NCI-H226 (cell line): ENCODE results near the gene MAML3.
"Not testable (repeated sequence)": the region's sequence is repeated elsewhere in the genome, so short reads cannot be mapped to it uniquely, and the experiment has no call there.

Experiments
- DNase-seq: peaks from one replicate; pipeline ENCODE4 v3.0.0-alpha.2; 2015

Gene MAML3

DNA sequence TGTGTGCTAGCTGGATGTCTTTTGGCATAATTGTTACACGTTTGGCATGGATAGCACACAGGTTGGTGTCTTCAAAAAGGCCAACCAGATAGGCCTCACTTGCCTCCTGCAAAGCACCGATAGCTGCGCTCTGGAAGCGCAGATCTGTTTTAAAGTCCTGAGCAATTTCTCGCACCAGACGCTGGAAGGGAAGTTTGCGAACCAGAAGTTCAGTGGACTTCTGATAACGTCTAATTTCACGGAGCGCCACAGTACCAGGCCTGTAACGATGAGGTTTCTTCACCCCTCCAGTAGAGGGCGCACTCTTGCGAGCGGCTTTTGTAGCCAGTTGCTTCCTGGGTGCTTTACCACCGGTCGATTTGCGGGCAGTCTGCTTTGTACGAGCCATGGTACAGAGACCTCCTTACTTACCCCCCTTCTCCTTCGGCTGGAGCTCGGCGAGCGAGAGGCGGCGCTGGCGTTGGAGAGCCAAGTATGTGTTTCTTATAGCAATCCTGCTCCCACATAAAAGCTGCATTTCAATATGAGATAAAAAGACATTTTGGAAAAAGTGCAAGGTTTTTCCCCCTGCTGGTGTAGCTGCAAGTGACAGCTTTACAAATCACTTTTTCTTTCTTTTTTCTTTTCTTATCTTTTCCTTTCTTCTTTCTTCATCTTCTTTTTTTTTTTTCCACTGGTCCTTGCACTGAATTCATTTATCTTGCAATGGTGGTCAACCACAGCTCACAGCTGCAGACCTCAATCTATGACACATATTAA is 455.6 kb downstream of the MAML3 start:
- not testable (repeated sequence) for DNase-seq

DNA sequence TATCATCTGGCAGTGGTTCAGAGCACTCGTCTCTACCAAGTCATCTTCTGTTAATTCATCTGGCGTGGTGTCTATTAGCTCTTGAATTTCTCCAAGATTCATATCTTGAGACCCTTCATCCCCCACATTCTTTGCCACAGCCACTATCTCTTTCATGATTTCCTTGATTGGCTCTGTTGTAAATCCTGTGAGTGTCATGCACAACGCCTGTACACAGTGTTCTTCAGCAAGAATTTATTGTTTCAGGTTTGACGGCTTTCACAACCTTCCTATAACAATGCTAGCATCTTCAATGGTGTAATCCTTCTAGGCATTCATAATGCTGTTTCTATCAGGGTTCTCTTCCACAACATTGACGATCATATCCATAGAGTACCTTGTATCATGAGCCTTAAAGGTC is 457.5 kb downstream of the MAML3 start:
- no peak for DNase-seq

DNA sequence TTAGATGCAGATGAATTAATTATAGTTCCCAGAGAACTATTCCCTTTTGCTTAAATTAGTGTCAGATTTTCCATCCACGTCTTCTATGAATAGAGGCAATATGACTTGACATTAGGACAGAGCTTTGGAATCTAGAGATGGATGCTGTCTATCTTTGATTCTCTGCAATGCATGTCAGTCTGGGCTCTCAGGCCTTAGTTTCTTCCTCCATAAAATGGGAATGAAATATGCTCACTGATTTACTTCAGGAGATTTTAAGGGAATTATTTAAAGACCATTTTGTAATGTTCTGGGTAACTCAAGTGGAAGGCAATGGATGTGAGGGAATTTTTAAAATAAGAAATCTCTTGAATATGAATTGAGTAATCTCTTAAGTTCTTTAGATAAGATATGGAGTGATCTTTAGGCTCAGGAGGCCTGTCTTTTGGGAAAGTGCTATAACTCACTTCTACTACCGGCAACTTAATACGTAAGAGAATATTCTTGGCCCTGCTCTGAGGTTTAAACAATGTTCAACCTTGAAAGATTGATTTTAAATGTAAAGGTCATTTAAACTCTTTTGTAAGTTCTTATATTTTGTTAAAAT is 459.4 kb downstream of the MAML3 start:
- DNase-seq: no peak

DNA sequence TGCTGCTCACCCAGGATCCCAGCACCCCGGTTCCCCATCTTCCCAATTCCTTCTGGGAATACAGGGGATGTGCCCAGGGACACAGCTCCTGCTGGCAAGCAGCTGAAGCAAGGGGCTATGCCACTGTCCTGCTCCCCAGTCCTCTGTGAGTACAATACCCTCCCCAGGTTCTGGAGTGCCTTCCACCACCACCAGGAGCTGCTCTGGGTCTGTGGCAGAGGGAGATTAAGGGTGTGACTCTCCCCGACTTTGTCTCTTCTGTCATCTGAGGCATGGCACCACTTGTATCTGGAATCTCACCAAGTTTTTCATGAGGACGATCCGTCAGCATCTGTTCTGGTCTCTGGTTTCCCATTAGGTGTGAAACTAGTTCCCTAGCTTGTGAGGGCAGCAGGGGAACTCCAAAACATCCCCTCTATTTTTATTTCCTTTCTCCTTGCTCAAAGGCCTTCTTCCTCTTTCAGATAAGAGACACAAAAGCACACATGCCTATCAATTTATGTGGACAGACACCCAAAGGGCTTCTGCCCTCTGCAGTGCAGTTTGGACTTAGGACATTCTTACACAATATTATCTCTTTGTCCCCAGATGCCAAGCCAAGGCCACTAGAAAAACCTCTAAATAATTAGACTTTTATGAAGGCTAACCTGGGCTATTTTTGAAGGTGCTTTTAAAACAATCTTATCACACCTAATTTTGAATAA is 461.5 kb downstream of the MAML3 start:
- no peak for DNase-seq

DNA sequence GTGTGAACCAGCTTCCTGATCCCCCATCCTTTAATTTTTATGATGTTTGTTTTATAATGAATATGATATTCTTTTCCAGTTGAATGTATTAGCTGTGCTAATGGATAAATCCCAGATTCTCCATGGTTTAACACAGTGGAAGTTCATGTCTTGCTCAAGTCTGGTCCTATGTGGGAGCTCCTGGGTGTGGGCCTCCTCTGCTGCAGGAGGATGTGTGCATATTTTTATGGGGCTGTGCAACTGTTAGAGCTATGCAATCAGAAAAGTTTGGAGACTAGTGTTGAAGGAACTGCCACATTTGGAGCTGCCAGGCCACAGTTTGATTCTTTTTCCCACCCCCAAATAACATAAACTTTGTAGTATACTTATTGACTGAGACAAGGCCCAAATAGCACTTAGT is 463.6 kb downstream of the MAML3 start:
- no peak for DNase-seq

DNA sequence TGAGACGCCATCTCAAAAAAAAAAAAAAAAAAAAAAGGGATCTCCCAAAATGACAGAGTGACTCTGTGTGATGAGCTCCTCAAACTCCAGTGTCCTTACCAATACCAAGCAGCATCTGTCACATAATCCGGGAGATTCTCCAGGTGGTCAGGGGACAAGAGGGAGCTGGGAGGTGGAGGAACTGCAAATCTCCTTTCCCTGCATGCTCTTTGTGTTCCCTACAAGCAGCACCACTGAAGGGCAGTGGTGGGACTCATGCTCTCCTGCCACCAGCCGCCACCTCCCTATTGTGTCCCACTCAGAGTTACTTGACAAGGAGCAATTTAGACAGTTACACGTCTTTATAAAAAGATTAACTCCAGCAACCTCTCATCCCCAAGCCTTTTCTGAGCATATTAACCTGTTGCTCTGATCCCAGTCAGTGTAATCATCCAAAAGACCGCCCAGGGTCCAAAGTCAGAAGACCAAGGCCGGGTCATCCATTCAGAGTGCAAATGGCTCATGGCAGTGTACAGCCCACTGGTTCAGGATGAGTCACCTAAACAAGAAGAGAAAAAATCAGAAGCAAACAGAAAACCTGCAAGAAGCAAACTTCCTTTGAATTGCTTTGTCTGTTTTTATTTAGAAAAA is 464.8 kb downstream of the MAML3 start:
- DNase-seq: no peak

DNA sequence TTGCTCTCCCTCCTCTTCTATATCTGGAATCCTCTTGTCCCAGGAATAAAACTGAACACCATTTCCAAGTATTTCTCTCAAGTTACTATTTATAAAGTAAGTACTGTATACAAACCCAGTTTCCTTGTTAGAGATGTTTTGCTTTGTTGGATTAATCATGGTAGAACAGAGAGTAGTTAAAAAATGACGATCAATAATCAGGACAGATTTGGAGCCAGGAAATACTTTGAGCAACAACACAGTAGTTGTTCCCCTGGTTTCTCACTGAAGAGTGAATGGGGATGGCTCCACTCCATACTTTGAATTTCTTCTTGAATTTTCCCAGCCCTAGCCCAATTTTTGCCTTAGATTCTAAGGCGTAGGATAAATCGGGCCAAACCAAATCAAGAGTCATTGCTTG is 467.0 kb downstream of the MAML3 start:
- no peak for DNase-seq

DNA sequence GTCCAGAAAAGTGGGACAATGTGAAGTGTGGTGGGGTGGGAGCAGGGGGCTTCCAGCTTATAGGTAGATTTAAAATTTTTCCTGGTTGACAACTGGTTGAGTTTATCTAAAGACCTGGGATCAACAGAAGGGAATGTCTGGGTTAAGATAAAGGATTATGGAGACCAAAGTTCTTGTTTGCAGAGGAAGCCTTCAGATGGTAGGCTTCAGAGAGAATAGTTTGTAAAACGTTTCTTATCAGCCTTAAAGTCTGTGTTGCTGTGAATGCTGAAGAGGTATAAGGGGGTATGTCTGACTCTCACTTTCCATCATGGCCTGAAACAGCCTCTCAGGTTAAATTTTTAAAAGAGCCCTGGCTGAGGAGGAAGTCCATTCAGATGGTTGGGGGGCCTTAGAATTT is 467.9 kb downstream of the MAML3 start:
- DNase-seq: no peak

DNA sequence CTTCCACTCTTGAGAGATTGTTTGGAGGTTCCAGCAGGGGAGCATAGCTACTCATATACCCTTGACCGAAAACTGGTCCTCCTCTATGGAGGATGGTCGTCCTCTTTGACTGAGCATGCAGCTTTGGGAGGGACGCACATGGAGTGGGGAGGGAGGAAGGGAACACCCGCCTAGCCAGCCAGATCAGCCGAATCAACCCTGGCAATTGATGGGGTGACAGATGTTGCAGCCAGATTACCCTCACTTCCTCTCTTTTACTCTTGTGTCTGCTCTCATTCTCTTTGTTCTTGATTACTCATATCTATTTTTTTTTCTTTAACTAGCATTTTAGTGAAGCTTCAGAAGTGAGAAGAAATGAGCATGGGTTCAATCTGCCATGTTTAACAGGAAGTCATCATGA is 468.8 kb downstream of the MAML3 start:
- no peak for DNase-seq

DNA sequence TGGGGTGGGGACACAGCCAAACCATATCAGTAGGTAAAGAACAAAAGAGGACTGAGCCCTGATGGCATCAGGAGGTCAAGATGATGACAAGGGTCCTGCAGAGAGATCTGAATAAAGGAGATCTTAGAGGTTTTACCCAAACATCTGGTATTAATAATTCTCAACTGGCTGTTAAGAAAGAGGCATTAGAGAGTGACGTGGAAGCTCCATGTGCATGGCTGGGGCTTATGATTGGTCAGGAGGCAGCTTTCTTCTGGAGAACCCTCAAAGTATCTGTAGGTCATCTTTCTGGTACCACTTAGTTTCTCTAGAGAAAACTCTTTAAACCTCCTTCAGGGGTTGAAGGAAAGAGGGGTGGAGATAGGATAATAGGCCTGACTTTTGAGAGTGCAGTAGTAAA is 469.6 kb downstream of the MAML3 start:
- no peak for DNase-seq

DNA sequence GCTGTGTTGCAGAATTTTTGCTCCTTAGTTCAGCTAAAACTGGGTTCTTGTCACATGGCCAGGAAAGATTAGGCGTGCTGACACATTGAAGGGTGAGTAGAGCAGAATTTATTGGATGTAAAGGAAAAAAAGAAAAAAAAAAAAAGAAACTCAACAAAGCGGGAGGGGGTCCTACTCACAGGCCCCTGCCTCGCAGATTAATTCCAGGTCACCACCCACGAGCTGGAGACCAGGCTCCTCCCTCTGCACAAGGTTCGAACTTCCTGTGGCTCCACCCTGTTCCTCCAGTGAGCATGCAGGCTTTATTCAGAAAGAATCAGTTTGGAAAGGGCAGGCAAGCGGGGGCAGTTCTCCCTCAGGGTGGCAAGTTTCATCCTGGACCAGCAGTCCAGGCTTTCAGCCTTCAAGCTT is 471.2 kb downstream of the MAML3 start:
- DNase-seq: no peak

DNA sequence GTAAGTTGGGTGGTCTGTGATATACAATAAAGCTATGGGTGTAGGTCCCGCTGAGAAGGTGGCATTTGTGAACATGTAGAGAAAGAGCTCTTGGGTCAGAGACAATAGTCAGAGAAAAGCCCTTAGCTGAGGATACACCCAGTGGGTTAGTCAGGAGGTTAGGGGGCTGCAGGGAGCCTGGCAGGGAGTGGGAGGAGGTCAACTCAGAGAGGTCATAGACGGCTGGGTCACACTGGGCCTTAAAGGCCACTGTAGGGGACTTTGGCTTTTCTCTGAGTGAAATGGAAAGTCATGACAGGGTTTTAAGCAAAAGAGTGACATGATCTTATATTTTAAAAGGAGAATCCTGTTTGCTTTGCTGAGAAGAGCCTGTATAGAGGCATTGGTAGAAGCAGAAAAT is 471.7 kb downstream of the MAML3 start:
- no peak for DNase-seq

DNA sequence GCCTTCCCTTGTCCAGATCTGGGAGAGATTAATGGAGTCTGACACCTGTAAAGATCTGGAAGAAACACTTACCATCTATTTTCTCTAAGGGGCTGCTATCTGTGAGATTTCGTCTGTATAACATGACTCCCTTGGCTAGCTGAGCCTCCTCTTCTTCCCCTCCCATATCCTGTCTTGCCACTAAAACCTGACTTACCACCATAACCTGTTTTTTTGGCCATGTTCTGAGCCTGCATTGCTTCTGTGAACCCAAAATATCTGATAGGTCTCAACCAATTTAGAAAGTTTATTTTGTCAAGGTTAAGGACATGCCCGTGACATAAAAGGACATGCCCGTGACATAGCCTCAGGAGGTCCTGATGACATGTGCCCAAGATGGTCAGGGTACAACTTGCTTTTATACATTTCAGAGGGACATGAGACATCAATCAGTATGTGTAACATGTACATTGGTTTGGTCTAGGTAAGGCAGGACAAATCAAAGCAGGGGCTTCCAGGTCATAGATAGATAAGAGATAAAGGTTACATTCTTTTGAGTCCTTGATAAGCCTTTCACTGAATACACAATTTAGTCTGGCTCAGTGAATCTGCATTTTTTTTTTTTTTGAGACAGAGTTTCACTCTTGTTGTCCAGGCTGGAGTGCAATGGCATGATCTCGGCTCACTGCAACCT is 476.9 kb downstream of the MAML3 start:
- no peak for DNase-seq

DNA sequence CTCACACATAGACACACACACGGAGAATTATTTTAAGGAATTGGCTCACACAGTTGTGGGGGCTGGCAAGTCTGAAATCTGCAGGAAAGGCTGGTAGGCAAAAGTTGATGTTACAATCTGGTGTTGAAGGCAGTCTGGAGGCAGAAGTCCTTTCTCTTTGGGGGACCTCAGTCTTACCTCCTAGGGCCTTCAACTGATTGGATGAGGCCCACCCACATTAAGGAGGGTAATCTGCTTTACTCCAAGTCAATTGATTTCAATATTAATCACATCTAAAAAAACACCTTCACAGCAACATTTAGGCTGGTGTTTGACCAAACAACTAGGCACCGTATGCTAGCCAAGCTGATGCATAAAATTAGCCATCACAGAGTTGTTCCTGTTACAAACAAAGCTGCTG is 477.6 kb downstream of the MAML3 start:
- no peak for DNase-seq

DNA sequence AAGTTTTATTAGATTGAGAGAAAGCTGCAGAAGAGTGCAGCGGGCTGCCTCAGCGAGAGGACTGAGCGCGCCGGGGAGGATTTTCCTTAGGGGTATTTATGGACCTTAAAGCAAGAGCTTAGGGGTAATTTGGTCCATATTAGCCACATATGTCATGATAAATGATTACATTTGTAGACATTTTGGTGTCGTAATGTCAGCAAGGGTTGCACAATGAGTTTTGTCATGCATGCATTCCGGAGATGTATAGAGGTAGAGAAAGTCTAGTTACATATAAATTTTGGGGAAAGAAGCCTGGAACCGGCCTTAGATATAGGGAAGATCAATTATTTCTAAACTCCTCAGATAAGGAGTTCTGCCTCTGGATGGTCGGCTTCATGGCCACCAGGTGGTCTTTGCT is 478.3 kb downstream of the MAML3 start:
- no peak for DNase-seq

DNA sequence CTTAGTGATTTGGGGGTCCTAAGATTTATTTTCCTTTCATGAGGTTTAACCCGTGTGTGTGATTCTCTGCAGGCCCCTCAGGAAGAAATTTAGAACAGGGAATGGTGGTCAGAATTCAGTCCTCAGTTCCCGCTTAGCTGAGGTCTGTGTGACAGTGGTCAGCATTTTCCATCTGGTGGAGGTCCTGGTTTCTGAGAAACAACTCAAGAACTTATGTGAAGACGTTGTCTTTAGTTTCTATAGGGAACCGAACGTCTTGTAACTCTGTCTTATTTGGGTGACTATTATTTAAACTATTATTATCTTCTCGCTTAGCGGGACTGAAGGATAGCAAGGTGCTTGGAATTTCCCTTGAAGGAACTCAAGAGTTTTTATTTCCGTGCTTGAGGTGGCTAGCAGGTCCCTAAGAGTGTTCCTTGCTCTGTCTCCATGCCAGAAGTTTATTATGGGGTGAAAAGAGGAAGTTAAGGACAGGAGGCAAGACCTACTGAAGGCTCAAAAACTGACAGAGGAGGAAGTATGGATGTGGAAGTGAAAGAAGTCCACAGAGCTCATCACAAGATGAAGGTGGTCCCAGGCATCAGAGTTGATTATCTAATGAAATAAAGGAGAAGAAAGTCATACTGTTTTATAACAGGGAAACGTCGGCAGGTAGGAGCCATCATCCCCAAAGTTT is 479.0 kb downstream of the MAML3 start:
- DNase-seq: no peak

DNA sequence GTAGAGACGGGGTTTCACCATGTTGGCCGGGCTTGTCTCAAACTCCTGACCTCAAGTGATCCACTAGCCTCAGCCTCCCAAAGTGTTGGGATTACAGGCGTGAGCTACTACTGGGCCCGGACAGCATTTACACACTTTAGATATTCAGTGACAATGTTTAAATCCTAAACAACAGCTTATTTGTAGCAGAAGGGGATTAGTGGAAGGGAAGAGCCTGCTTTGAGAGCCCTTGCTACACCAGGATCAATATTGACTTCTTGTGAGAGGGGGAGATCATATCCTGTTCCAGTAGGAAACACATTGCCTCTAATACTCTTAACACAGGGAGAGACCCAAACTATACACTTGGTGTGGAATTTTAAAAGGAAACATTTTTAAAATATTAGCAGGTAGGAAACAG is 481.3 kb downstream of the MAML3 start:
- no peak for DNase-seq

DNA sequence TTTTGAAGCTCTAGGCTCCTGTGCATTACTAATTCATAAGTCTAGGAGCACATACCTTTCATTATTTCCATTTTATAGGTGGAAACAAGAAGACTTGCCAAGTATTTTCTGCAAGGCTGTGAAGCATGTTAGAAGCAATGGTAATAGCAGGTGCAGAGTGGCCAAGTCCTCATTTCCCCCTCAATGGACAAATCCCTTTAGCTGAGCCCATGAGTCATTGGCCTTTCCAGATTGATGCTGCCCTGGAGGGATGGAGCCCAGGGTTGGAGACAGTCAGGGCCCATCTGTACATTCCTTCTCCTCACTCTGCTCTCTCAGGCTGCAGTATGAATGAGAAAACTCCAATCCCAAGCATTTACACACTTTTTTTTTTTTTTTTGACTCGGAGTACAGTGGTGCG is 481.8 kb downstream of the MAML3 start:
- no peak for DNase-seq

DNA sequence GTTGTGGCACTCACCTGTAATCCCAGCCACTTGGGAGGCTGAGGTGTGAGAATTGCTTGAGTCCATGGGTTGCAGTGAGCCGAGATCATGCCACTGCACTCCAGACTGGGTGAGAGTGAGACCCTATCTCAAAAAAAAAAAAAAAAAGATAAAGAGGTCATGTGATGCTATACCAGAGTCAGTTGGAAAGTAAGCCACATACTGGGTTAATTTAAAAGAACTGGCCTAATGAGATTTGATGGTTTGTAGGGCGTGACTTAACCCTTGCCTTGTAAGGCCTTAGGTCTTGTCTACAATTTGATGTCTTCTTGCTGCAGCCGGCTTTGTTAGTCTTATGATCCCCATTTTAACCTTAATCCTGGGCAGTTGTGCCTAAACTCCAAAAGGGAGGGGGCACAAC is 483.2 kb downstream of the MAML3 start:
- no peak for DNase-seq

DNA sequence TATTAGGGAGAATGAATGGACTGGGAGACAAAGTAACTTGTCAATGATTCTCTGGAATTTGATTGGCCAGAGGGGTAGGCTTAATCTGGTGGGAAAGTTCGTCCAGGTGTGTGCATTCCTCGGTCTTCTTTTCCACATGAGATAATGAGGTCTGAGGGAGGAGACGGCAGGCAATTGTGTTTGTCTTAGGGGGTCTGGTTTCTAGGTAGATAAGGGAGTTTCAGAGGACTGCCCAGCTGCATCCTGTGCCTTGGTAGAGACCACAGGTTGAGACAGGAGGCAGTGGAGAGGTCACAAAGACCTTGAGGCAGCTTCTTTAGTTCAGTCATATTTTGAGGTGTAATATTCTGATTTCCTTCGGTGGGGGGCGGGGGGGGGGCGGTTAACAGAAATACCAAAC is 484.1 kb downstream of the MAML3 start:
- DNase-seq: no peak

DNA sequence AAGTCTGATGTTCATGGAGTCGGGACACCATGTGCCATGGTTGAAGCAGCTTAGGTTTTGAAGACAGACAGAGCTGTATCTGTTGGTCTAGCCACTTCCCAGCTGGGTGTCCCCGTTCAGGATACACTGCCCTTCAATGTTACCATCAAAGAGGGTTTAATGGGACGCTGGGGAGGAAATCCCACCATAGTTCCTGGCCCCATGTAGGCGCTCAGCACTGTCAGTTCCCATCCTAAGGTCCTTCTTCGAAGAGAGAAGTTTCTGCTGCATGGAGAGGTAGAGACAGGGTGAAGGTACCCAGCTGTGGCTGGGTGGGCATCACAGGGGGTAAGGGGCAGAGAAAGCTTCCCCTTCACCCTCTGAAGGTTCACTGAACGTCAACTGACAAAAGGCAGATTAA is 484.6 kb downstream of the MAML3 start:
- no peak for DNase-seq

DNA sequence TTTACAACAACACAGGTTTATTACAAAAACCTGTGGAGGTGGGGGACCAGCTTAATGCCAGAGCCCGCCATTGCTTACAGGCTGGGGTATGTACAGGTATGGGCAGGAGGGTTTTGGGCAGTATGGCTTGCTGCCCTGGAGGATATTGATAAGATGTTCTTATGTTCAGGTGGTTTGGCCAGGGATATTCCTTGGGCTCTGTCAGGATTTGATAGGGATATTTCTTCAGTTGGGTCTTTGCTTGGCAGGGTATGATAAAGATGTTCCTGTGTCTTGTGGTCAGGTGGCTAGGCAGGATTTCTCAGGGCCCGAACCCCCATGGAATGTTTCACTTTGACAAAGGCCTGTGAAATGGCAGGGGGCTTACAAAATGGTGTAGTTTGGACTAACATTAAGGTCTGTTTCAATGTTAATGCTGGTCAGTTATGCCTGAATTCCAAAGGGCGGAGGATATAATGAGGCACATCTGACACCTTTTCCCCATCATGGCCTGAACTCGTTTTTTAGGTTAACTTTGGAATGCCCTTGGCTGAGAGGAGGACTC is 485.3 kb downstream of the MAML3 start:
- DNase-seq: no peak

DNA sequence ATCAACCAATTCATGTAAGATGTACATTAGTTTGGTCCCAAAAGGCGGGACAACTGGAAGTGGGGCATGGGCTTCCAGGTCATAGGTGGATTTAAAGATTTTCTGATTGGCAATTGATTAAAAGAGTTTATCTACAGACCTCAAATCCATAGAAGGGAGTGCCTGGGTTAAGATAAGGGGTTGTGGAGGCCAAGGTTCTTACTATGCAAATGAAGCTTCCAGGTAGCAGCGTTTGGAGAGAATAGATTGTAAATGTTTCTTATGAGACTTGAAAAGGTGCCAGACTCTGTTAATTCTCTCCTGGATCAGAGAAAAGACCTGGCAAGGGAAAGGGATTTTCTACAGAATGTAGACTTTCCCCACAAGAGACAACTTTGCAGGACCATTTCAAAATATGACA is 485.9 kb downstream of the MAML3 start:
- no peak for DNase-seq
